NOMO-1 treated with dmso at 0.1 percent for 144 hours (cell line): ENCODE measurements around the gene JADE2.
A peak's percentile ranks its signal among the peaks of the same experiment; 100 is the strongest.

ENCODE experiments used
- DNase-seq: peaks from one replicate; lab custom pipeline; 2025; ENCODE audit not compliant: unreplicated experiment; lab: John Stamatoyannopoulos, UW

The JADE2 gene

GRCh38 chr5:134626369-134627014 is 101.0 kb downstream of the JADE2 start:
- peak; percentile 10 for DNase-seq
